NCI-H526 treated with DMSO at 0.1 percent for 48 hours (cell line): ENCODE results near the gene PEX14.
A peak's percentile ranks its signal among the peaks of the same experiment; 100 is the strongest.
"Not testable (repeated sequence)": the region's sequence is repeated elsewhere in the genome, so short reads cannot be mapped to it uniquely, and the experiment has no call there.

ENCODE experiments used
- DNase-seq: peaks from one replicate; lab custom pipeline; 2025; lab: John Stamatoyannopoulos, UW

PEX14 gene, protein sequence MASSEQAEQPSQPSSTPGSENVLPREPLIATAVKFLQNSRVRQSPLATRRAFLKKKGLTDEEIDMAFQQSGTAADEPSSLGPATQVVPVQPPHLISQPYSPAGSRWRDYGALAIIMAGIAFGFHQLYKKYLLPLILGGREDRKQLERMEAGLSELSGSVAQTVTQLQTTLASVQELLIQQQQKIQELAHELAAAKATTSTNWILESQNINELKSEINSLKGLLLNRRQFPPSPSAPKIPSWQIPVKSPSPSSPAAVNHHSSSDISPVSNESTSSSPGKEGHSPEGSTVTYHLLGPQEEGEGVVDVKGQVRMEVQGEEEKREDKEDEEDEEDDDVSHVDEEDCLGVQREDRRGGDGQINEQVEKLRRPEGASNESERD

DNA sequence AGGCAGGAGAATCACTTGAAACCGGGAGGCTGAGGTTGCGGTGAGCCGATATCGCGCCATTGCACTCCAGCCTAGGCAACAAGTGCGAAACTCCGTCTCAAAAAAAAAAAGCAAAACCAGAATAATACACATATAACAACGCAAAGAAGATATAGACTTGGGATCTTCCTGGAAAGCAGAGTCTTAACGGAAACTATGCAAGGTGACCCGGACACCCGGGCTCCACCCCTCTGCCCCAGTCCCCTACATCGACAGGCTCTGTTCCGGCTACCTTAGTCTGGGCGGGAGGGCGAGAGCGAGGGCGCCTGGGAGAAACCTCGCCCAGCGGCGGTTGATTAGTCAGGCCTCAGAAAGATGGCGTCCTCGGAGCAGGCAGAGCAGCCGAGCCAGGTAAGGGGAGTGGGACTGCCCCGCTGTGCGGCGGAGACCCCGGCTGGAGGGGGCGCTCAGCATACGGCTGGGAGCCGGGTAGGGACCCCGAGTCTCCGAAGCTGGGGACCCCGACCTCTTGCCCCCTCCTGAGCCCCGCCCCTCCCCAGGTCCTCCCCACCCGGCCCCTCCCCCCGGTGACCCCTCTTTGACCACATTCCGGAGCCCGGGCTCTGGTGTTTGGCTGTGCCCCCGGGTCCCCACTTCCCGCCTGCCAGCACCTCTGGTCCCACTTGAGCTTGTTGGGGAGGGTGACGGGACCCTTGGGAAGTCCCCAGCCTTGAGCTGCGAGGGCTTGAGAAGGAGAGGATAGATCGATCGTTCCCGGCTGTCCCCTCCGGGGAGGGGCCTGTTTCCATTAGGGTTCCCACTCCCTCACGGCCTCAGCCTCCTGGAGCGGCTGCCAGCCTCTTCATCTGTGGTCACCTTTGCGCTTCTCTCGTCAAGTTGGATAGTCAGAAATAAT is at the start of gene PEX14:
TSS of gene PEX14 (plus strand) at position 338 of the 895 bp plus-strand sequence. CDS start at position 355, 17 bp downstream.
- DNase-seq: peak; percentile 61

DNA sequence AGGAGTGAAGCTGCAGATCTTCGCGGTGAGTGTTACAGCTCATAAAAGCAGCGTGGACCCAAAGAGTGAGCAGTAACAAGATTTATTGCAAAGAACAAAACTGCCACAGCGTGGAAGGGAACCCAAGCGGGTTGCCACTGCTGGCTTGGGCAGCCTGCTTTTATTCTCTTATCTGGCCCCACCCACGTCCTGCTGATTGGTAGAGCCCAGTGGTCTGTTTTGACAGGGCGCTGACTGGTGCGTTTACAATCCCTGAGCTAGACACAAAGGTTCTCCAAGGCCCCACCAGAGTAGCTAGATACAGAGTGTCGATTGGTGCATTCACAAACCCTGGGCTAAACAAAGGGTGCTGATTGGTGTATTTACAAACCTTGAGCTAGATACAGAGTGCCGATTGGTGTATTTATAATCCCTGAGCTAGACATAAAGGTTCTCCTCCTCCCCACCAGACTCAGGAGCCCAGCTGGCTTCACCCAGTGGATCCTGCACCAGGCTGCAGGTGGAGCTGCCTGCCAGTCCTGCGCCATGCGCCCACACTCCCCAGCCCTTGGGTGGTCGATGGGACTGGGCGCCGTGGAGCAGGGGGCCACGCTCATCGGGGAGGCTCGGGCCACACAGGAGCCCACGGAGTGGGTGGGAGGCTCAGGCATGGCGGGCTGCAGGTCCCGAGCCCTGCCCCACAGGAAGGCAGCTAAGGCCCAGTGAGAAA is 48.8 kb upstream of the PEX14 start:
- DNase-seq: not testable (repeated sequence)

DNA sequence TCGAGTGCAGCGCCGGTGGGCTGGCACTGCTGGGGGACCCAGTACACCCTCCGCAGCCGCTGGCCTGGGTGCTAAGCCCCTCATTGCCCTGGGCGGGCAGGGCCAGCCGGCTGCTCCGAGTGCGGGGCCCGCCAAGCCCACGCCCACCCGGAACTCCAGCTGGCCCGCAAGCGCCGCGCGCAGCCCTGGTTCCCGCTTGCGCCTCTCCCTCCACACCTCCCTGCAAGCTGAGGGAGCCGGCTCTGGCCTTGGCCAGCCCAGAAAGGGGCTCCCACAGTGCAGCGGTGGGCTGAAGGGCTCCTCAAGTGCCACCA is 48.3 kb upstream of the PEX14 start:
- DNase-seq: not testable (repeated sequence)

DNA sequence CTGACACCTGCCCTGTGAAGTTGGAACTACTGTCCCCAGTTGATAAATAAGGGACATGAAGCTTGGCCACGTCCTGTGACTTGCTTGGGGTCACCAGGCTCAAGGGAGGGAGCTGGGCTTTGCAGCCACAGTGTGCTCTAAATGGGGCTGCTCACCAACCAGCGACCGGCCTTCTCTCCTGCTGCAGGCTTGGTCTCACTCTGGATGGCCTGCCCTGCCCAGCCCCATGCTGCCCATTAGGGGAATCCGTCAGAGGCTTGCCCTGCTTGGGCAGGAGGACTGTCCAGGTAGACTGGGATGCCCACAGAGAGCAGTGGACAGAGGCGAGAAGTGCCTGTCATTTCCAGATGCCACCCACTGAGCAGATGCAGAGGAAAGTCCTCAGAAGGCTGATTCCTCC is 45.8 kb upstream of the PEX14 start:
- no peak for DNase-seq

DNA sequence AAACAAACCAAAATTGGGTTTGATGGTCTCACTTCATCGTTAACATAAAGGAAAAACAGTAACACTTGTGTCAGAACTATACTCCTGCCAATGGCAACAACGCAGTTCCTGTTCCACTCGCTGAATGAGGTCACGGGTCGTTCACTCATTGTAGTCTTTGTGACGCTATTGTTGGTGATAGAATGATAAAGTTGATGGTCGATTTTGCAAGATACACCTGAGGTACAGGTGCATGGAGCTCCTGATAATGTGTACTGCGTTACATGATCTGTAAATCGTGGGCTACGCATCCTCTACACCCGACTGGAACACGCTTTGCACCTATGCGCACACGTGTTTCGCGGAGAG is 44.9 kb upstream of the PEX14 start:
- DNase-seq: no peak

DNA sequence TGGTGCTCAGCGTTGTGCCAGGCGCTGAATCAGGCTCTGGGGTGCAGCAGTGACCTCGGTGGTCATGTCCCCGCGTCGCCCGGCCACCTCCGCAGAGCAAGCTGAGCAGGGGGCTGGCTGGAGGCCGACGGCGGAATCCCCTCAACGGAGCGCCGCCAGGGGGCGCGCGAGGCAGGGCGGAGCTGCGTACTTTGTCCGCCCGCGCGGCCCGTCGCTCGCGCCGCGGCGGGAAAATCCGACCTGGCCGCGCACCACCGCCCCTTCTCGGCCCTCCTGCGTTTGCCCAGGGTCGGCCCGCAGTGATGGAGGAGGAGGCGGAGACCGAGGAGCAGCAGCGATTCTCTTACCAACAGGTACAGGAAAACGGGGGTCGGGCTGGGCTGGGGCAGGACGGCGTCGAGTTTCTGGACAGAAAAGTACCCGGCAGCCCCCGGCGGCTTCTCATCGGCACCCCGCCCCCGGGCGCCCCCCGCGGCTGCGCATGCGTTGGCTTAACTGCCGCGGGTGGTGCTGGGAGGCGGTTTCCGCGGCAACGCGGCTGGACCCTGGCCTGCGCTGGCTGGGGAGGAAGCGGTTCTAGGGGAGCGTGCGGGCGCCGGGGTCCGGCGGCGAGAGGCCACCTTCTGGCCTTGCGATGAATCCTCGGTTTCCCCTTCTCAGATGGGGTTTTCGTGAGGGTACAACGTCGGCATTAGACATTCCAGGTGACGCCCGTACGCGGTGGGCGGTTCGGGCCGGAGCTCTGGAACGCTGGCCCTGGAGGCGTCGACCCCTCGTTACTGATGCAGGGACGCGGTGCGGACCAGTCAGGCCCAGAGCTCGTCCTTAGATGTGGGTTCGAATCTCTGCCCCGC is 44.3 kb upstream of the PEX14 start, which contains the start of gene CENPS:
TSS of gene CENPS (plus strand) at position 218 of the 854 bp plus-strand sequence. CDS start at position 303, 85 bp downstream.
- DNase-seq: peak; percentile 56

DNA sequence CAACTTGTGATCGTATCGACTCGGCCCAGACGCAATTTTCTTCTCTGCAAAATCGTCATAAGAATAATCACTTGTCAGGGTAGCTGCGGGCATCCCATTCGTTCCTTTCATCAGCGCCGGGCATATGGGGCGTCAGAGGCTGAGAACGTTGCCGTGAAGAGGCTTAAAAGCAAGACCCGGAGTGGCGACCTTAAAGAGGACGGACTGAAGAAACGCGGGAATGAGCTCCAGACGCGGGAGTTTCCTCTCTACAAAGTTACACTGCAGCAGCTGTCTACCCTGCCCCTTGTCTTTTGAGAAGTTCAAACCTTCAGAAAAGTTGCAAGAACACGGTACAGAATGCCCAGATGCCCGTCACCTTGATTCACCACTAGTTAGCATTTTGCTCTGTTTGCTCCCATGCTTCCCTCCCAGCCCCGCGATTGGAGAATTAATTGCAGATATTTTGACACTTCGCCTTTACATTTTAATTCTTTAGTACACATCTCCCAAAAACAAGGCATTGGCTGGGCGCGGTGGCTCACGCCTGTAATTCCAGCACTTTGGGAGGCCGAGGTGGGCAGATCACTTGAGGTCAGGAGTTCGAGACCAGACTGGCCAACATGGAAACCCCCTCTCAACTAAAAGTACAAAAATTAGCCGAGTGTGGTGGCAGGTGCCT is 43.5 kb upstream of the PEX14 start:
- DNase-seq: no peak

DNA sequence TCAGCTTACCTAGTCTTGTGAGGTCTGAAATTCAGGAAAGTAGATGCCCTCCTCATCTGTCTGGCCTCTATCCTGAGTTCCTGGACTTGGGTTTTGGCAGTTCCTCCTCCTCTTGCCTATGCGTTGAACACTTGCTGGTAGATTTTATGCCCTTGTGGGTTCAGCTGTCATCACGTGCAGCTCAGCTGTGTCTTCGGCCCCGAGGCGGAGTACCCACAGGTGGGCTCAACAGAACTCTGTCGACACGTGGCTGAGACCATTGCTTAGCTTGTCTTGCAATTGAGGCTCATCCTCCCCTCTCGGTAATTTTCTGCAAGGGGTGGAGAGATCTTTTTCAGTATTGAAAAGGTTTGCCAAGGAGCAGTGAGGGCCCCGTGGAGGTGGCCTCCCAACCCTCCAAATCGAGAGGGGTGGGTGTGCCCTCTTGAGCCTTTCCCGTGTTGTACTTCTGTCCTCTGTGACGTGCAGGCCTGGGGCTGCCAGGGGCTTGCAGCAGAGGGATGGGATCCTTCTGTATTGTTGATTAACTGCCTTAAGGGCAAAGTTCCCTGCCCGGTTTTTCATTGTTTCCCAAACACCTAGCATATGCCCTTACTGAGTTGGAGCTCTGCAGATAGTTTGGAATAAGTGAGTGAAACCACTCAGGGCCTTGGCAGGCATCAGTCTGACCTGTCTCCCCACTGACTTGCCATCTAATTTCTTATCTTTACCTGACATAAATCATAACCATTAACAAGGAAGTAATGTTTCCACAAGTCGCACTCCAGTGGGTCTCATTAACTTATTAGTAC is 41.6 kb upstream of the PEX14 start:
- DNase-seq: no peak

DNA sequence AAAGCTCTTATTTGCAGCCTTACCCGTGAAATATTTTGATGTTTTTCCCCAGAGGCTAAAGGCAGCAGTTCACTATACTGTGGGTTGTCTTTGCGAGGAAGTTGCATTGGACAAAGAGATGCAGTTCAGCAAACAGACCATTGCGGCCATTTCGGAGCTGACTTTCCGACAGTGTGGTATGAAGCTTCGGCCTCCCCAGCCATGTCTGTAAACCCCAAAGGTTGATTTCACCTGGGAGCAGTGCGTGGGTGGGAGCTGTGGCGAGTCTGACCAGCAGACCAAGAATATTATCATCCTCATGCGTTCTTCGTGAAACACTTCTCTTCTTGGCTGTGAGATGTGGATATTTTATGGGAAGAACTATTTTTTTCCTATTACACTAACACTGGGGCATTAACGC is 41.0 kb upstream of the PEX14 start:
- DNase-seq: no peak

DNA sequence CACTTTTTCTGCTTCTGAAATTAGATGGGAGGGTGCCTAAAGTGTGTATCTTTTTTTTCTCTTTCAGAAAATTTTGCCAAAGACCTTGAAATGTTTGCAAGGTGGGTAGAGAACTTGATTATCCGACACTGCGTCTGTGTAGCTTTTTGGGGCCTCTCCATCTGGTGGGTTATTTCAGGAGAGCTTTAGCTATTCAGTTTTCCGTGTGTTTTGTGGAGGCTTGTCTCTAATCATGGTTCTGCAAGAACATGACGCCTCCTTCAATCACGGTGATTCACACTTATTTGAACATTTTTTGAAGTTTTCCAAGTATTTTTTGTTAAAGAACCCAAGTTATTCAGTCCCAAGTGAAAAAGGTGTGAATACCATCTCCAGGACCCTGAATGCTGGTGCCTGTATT is 40.2 kb upstream of the PEX14 start:
- DNase-seq: no peak

DNA sequence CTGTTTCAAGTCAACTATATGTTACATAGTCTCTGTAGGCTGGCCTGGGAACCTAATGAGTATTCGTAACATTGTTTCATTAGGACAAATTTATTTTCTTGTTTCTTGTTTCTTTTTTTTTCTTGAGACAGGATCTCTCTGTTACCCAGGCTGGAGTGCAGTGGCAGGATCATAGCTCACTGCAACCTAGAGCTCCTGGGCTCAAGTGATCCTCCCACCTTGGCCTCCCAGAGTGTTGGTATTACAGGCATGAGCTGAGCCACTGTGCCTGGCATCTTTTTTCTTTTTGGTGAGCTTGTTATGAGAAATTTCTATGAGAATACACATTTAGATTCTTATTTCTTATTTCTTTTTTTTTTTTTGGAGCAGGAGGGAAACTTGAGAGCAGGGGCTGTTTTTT is 37.7 kb upstream of the PEX14 start:
- DNase-seq: no peak

DNA sequence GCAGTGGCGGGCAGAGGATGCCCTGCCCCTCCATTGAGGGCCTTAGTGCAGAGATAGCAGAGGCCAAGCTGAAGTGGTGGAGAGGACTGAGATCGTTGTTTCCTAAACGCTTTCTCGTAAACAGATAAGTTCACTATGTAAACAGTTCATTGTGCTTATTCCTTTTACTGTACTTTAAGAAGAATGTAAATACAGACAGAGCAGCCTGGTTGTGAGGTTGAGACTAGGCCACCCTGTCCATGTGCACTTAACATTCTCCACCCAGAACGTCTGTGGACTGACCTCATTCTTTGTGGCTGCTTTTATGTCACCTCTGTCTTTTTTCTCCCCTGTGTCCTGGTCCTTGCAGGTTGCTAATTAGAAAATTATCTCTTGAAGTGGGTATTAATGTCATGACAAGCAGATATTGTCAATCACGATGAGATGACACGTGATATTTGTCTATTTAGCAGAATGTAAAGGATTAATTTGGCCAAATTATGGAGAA is 36.0 kb upstream of the PEX14 start:
- DNase-seq: no peak

DNA sequence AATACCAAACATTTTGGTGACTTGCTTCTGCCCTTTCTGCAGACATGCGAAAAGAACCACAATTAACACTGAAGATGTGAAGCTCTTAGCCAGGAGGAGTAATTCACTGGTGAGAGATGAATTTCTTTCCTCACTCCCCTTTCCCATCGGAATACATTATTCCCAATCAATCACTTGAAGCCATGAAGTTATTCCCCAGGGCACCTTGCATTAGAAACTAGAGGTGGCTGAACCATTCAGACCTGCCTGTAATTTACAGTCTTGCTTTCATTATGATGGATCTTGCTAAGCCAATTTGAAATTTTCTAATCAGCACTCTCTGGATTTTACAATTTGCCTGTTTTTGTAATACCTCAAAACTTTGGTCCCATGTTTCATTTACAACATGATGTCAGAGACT is 34.4 kb upstream of the PEX14 start:
- no peak for DNase-seq

DNA sequence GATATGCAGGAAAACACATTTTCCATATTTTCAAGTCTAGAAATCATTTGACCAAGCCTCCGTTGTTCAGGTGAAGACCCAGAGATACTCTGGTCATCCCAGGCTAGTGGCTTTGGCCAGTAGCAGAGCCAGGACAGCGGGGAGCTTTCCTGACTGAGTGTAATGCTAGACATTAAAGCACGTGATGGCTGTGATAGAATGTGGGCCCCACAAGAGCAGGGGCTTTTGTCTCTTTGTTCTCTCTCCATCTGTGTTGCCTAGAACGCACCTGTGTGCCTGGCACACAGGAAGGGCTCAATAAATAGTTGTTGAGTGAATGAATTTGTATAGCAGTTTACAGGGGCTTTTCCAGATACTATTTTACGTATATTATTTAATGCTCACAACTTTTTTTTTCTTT is 34.0 kb upstream of the PEX14 start:
- DNase-seq: no peak

DNA sequence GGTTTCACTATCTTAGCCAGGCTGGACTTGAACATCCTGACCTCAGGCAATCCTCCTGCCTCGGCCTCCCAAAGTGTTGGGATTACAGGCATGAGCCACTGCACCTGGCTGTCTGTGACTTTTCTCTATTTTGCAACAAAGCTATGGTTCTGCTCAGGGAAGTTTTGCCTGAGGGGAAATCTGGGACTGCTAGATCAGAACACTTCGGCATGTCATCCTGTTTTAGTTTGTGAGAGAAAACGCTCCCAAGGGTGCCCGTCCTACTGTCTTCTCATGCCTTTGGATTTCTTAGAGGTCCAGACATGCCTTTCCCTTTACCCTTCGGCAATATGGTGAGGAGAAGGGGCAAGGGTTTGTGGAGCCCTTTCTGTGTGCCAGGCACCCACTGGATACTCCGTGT is 30.5 kb upstream of the PEX14 start:
- DNase-seq: no peak

DNA sequence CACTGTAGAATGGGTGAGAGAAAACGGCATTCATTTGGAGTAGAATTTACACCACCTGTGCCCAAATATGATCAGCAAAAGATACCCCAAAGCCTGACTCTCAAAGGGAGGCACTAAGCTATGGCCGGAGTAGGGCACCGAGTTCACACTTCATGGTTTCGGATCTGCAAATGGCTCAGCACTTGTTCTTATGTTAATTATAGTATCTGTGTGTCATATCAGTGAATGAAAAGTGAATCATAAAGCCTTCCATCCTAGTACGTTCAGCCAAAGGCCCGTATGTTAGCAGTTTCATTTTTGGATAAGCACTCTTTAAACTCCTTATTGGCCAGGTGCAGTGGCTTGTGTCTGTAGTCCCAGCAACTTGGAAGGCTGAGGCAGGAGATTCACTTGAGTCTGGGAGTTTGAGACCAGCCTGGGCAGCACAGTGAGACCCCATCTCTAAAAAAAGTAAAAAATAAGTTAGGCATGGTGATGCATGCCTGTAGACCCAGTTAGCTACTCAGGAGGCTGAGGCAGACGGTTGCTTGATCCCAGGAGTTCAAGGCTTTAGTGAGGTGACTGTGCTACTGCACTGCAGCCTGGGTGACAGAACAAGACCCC is 29.9 kb upstream of the PEX14 start:
- no peak for DNase-seq

DNA sequence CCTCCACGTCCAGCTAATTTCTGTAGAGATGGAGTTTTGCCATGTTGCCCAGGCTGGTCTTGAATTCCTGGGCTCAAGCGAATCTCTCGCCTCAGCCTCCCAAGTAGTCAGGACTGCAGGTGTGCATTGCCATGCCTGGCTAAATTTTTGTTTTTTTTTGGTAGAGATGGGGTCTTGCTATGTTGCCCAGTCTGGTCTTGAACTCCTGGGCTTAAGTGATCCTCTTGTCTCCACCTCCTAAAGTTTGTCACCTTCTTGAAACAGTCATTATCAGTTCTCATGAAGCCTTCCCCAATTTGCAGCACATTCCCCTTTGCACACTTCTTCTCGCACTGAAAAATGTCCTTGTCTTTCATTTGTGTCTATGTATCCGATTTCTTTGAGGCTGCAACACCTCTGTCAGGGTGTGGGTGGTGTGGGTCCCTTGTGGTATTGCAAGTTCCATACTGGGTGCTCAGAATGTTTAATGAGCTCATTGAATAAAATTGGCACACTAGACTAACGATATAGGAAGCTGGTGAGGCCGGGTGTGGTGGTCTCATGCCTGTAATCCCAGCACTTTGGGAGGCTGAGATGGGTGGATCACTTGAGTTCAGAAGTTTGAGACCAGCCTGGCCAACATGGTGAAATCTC is 27.8 kb upstream of the PEX14 start:
- DNase-seq: no peak

DNA sequence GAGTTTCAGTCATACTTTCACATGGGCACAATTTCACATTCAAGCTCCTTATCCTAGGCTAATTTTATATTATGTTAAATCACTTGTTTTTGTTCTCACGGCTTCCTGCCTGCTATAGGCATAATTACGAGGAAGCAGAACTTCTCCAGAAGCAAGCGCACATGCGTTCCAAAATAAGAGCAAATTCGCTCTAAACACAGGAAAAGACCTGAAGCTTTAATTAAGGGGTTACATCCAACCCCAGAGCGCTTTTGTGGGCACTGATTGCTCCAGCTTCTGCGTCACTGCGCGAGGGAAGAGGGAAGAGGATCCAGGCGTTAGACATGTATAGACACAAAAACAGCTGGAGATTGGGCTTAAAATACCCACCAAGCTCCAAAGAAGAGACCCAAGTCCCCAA is 25.0 kb upstream of the PEX14 start, which contains the start of gene CORT:
TSS of gene CORT (plus strand) at position 281 of the 400 bp plus-strand sequence. CDS start 193 bp downstream, outside the sequence.
- DNase-seq: no peak

DNA sequence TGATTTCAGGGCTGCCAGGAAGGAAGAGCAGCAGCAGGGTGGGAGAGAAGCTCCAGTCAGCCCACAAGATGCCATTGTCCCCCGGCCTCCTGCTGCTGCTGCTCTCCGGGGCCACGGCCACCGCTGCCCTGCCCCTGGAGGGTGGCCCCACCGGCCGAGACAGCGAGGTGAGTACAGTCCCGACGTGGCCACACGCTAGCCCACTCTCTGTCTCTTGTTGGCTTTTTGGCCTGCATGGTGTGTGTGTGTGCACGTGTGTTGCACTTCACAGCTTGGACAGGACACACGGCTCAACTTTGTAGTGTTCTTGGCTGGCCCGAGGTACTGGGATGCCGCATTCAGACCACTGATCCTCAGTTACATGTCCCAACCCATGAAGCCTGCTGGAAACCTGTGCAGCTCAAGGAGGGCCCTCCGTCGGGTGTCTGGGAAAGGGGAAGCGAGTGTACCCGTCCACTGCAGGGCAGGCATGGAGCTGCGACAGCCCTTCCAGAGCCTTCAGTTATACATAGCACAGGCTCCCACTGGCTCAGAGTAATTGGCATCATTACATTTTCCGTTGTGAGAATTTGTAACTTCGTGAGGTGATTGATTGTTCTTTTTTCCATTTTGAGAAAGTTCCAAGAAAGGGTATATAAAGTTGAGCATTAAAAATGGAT is 24.5 kb upstream of the PEX14 start:
- DNase-seq: no peak
